Endothelial cell of umbilical vein (primary cell): Measurements from ENCODE around the gene SREBF1. TPM values are rescaled to one million over a fixed set of nuclear protein-coding genes. Genes with fewer than 3 reads are reported as not detected.

Source experiments
- BruUV-seq: library from RNA; stranded (reverse); fragments of 400-500 nt; replicated peaks from 2 replicates; lab custom pipeline; 2021; lab: Mats Ljungman, UMichigan
- CTCF ChIA-PET: fragments of 300-600, 350-600 bp; sonication (Branson Sonifier 250); formaldehyde crosslinking; loops from one replicate; lab custom pipeline; 2021; ENCODE audit warnings: antibody characterized with exemption, inconsistent platforms; lab: Charles Lee
- POLR2A ChIA-PET: fragments of 300-600, 350-600 bp; sonication (Branson Sonifier 250); formaldehyde crosslinking; loops from one replicate; lab custom pipeline; 2021; ENCODE audit warnings: antibody characterized with exemption, inconsistent platforms; lab: Charles Lee
- DNase-seq: peaks from one replicate; pipeline ENCODE4 v3.0.0-alpha.2; 2011; ENCODE audit warnings: low read depth, low spot score
- FAIRE-seq: peaks from 2 replicates; lab custom pipeline; 2011; peaks lifted over from hg19 to GRCh38; lab: Jason Lieb, UNC
- H2AFZ ChIP-seq: 2 replicates; pipeline ENCODE4 v1.6.0; 2012; ENCODE audit warnings: low read depth, low read length, control low read depth, inconsistent platforms
- H3K27ac ChIP-seq: 2 replicates; pipeline ENCODE4 v1.5.1; 2011; ENCODE audit warnings: low read depth, mild to moderate bottlenecking, control low read depth, low read length, moderate library complexity; ENCODE audit not compliant: insufficient read depth
- H3K27me3 ChIP-seq, 2 experiments: 2 replicates each; pipeline versions ENCODE4 v1.6.0 to v1.6.1; 2011; ENCODE audit warnings: low read length in 2 of 2, mixed read lengths in 1 of 2; ENCODE audit not compliant: control insufficient read depth in 2 of 2, insufficient read depth in 2 of 2
- H3K36me3 ChIP-seq, 2 experiments: 2 replicates in 1 of 2; 3 replicates in 1 of 2; pipeline ENCODE4 v1.5.1; 2011; ENCODE audit warnings: low read length in 2 of 2, mild to moderate bottlenecking in 1 of 2, moderate library complexity in 1 of 2; ENCODE audit not compliant: control insufficient read depth in 2 of 2, insufficient read depth in 2 of 2; ENCODE audit errors: extremely low read depth in 1 of 2
- H3K4me1 ChIP-seq: 3 replicates; pipeline ENCODE4 v1.5.1; 2011; ENCODE audit warnings: mild to moderate bottlenecking, low read length; ENCODE audit not compliant: control insufficient read depth, insufficient read depth; ENCODE audit errors: extremely low read depth
- H3K4me2 ChIP-seq: 2 replicates; pipeline ENCODE4 v1.6.1; 2011; ENCODE audit warnings: low read length, control low read depth, mixed read lengths; ENCODE audit not compliant: insufficient read depth
- H3K4me3 ChIP-seq, 3 experiments: fragments of 200-600 bp in 1 of 3; sonication (generic), shearing (Covaris generic) in 1 of 3; replicated peaks in 1 of 3; 2 replicates each; pipeline ENCODE4 v1.5.1; 2011 to 2016; ENCODE audit warnings: control low read depth in 3 of 3, low read length in 3 of 3, mild to moderate bottlenecking in 2 of 3, inconsistent platforms in 1 of 3, low read depth in 1 of 3, moderate library complexity in 1 of 3; ENCODE audit not compliant: insufficient read depth in 1 of 3
- H3K79me2 ChIP-seq: 2 replicates; pipeline ENCODE4 v1.6.0; 2012; ENCODE audit warnings: low read length, inconsistent platforms; ENCODE audit not compliant: control insufficient read depth, insufficient read depth
- H3K9ac ChIP-seq: replicated peaks from 2 replicates; pipeline ENCODE3; 2011; ENCODE audit warnings: low read length, control low read depth; ENCODE audit not compliant: insufficient read depth; ENCODE audit errors: extremely low read depth
- H3K9me1 ChIP-seq: replicated peaks from 3 replicates; pipeline ENCODE4 v1.6.0; 2011; ENCODE audit warnings: mild to moderate bottlenecking, low read length; ENCODE audit not compliant: control insufficient read depth, insufficient read depth; ENCODE audit errors: extremely low read depth
- H3K9me3 ChIP-seq: replicated peaks from 2 replicates; pipeline ENCODE4 v1.5.1; 2012; ENCODE audit warnings: low read length, inconsistent platforms; ENCODE audit not compliant: control insufficient read depth, insufficient read depth
- H4K20me1 ChIP-seq: replicated peaks from 2 replicates; pipeline ENCODE3; 2011; ENCODE audit warnings: mild to moderate bottlenecking, low read length; ENCODE audit not compliant: control insufficient read depth, insufficient read depth; ENCODE audit errors: extremely low read depth
- CTCF ChIP-seq, 2 donors: IDR thresholded peaks; 1 replicate in 1 of 2; 2 replicates in 1 of 2; pipeline ENCODE4 v1.5.1; 2011; ENCODE audit warnings: low read length in 2 of 2, mild to moderate bottlenecking in 2 of 2, moderate library complexity in 2 of 2, control low read depth in 1 of 2, inconsistent platforms in 1 of 2, low read depth in 1 of 2; ENCODE audit not compliant: insufficient read depth in 1 of 2; ENCODE audit errors: extremely low read depth in 1 of 2
- EZH2 ChIP-seq: IDR thresholded peaks from 2 replicates; pipeline ENCODE4 v1.6.1; 2012; ENCODE audit warnings: borderline replicate concordance, low read depth, mild to moderate bottlenecking, moderate library complexity, low read length, inconsistent platforms; ENCODE audit not compliant: severe bottlenecking
- FOS ChIP-seq: IDR thresholded peaks from 2 replicates; pipeline ENCODE4 v1.6.1; 2011; ENCODE audit warnings: mild to moderate bottlenecking, low read length, moderate library complexity, borderline replicate concordance; ENCODE audit not compliant: insufficient read depth
- GATA2 ChIP-seq: IDR thresholded peaks from 2 replicates; pipeline ENCODE4 v1.7.0; 2011; ENCODE audit warnings: low read depth, mild to moderate bottlenecking, moderate library complexity, mixed read lengths, low read length; ENCODE audit not compliant: insufficient read length, insufficient read depth
- JUN ChIP-seq: IDR thresholded peaks from 2 replicates; pipeline ENCODE4 v1.6.1; 2011; ENCODE audit warnings: borderline replicate concordance, low read depth; ENCODE audit not compliant: insufficient read length, insufficient read depth
- MAX ChIP-seq: IDR thresholded peaks from 2 replicates; pipeline ENCODE4 v1.6.1; 2011; ENCODE audit not compliant: insufficient read depth, insufficient read length
- MYC ChIP-seq: IDR thresholded peaks from one replicate; pipeline ENCODE4 v1.6.1; 2011; ENCODE audit warnings: mild to moderate bottlenecking, low read depth, low read length
- POLR2A ChIP-seq: IDR thresholded peaks from 2 replicates; pipeline ENCODE4 v1.6.1; 2012; ENCODE audit warnings: low read depth, mild to moderate bottlenecking, control low read depth, low read length
- POLR2AphosphoS5 ChIP-seq: IDR thresholded peaks from 2 replicates; pipeline ENCODE4 v1.6.1; 2012; ENCODE audit warnings: low read depth, mild to moderate bottlenecking, control low read depth, low read length, moderate library complexity; ENCODE audit not compliant: insufficient read depth
- dilution Hi-C: fragments of 300-500 bp; cut with MboI; formaldehyde crosslinking; loops from one replicate; pipeline ENCODE4 v1.15.0; 2019; ENCODE audit warnings: low sequenced_read_pairs; ENCODE audit not compliant: extremely low pct_ligation_motif_present
- intact Hi-C: fragments of 100-400 bp; cut with micrococcal nuclease; formaldehyde crosslinking; loops from one replicate; pipeline ENCODE4 v1.10.0; 2022
- polyA plus RNA-seq, 4 experiments: library from polyadenylated mRNA; depleted of rRNA in 3 of 4; stranded (reverse) in 3 of 4; unstranded in 1 of 4; fragments of >200 nt; gene quantifications; 2 replicates each; pipeline versions ENCODE4 v1.2.1 to v1.2.3, GENCODE V29; 2011 to 2012; ENCODE audit warnings: missing spikeins in 1 of 4
- total RNA-seq: library from RNA; stranded (reverse); gene quantifications from 2 replicates; pipeline ENCODE4 v1.2.3, GENCODE V29; 2021

The SREBF1 gene
- total and polyA plus RNA-seq, 2 donors (not counting 3 experiments of a cell fraction or from before 2014, with no cell fraction given), result 50.4 to 109 TPM

GRCh38 chr17:17790637-17791464 lies 45.9 kb downstream of the SREBF1 start:
- Histone ChIP-seq H3K79me2 (no peaks in the 10 kb centered on the region), H3K36me3 (peaks cover 0 to 26% of the 10 kb centered on the region in 2 experiments), H3K9ac (no peak overlapping the region), H3K9me1 (no peaks in the 10 kb centered on the region), H3K9me3 (no peaks in the 10 kb centered on the region), H3K4me1 (no peaks in the 10 kb centered on the region), H4K20me1 (no peaks in the 10 kb centered on the region), H3K4me3 (no peak overlapping the region), H3K4me2 (no peak overlapping the region), H3K27ac (no peak overlapping the region), H2AFZ (no peak overlapping the region), H3K27me3 (no peaks in the 10 kb centered on the region)
- no TSS peak for BruUV-seq
- ChIA-PET CTCF (no interaction called here), POLR2A (no interaction called here)
- DNase-seq (no peak), FAIRE-seq (no peak)
- no peak for TF ChIP-seq FOS
- TF ChIP-seq CTCF (IDR thresholded peaks at IDR 0.05; ENCODE audit: extremely low read depth in 1 of 2, insufficient read depth in 1 of 2, low read depth in 1 of 2, low read length in 2 of 2), result no peak
- no peak for TF ChIP-seq POLR2AphosphoS5
- TF ChIP-seq GATA2, result no peak
- TF ChIP-seq MYC, result no peak
- TF ChIP-seq EZH2, result no peak
- TF ChIP-seq JUN, result no peak
- TF ChIP-seq MAX, result no peak
- TF ChIP-seq POLR2A, result no peak
- intact Hi-C loops, result no loop called here
- dilution Hi-C loops, result no loop called here
